Measurements from ENCODE around the gene GALK2. TPM values are rescaled to one million over a fixed set of nuclear protein-coding genes. Genes with fewer than 3 reads are reported as not detected.

GALK2 gene
- total RNA-seq, 4 donors from 2014 or later, result 34.5 to 56.6 (median 47.4) TPM

GRCh38 chr15:49300856-49301255 lies 130.8 kb downstream of the GALK2 start:
- Histone ChIP-seq H3K27ac (no peak overlapping the region), H3K4me3 (no peak overlapping the region), H3K9me3 (peaks cover 0 to 4% (median 0%) of the 10 kb centered on the region in 4 donors), H3K4me1 (no peaks in the 10 kb centered on the region), H3K36me3 (peaks cover 0 to 67% (median 0%) of the 10 kb centered on the region in 3 donors), H3K27me3 (no peaks in the 10 kb centered on the region)
- WGBS, 2 donors, result 85 to 90% methylated on average over 3 of the region's 3 CpGs
- DNase-seq (ENCODE audit: low spot score in 2 of 2), result no peak
- TF ChIP-seq EP300 (IDR thresholded peaks at IDR 0.05) (no peak), POLR2A (IDR thresholded peaks at IDR 0.05) (no peak), CTCF (IDR thresholded peaks at IDR 0.05) (no peak)

GRCh38 chr15:49301562-49301961 lies 131.5 kb downstream of the GALK2 start:
- TF ChIP-seq CTCF (IDR thresholded peaks at IDR 0.05), result no peak
- TF ChIP-seq POLR2A (IDR thresholded peaks at IDR 0.05), result no peak
- TF ChIP-seq EP300 (IDR thresholded peaks at IDR 0.05), result no peak
- no peak for DNase-seq (ENCODE audit: low spot score in 2 of 2)
- H3K36me3 ChIP-seq, result peaks cover 0 to 60% (median 0%) of the 10 kb centered on the region in 3 donors
- H3K4me3 ChIP-seq, result no peak overlapping the region
- H3K9me3 ChIP-seq, result peaks cover 0 to 4% (median 0%) of the 10 kb centered on the region in 4 donors
- no peaks in the 10 kb centered on the region for H3K27me3 ChIP-seq
- H3K27ac ChIP-seq, result no peak overlapping the region
- no peaks in the 10 kb centered on the region for H3K4me1 ChIP-seq

GRCh38 chr15:49303003-49303402 lies 133.0 kb downstream of the GALK2 start:
- H3K27me3 ChIP-seq, result no peaks in the 10 kb centered on the region
- H3K9me3 ChIP-seq, result peaks cover 0 to 3% (median 0%) of the 10 kb centered on the region in 4 donors
- no peaks in the 10 kb centered on the region for H3K4me1 ChIP-seq
- TF ChIP-seq CTCF (IDR thresholded peaks at IDR 0.05), result no peak
- no peak for TF ChIP-seq EP300 (IDR thresholded peaks at IDR 0.05)
- TF ChIP-seq POLR2A (IDR thresholded peaks at IDR 0.05), result no peak
- H3K36me3 ChIP-seq, result peaks cover 0 to 50% (median 0%) of the 10 kb centered on the region in 3 donors
- no peak for DNase-seq (ENCODE audit: low spot score in 2 of 2)
- H3K27ac ChIP-seq, result no peak overlapping the region
- no peak overlapping the region for H3K4me3 ChIP-seq
- WGBS, 2 donors, result 95 to 97% methylated on average over 3 of the region's 3 CpGs

- Histone ChIP-seq H3K27me3 (no peaks in the 10 kb centered on the region), H3K9me3 (no peaks in the 10 kb centered on the region), H3K36me3 (peaks cover 0 to 49% (median 0%) of the 10 kb centered on the region in 3 donors), H3K27ac (no peak overlapping the region), H3K4me1 (no peaks in the 10 kb centered on the region), H3K4me3 (no peak overlapping the region)
- WGBS, 2 donors, result 76 to 79% methylated on average over 1 of the region's 1 CpG
- TF ChIP-seq EP300 (IDR thresholded peaks at IDR 0.05) (no peak), CTCF (IDR thresholded peaks at IDR 0.05) (no peak), POLR2A (IDR thresholded peaks at IDR 0.05) (no peak)
- DNase-seq (ENCODE audit: low spot score in 2 of 2), result no peak
These were observed 136.5 kb downstream of the GALK2 start for GRCh38 chr15:49306551-49306950.

GRCh38 chr15:49308686-49309085 lies 138.6 kb downstream of the GALK2 start:
- TF ChIP-seq EP300 (IDR thresholded peaks at IDR 0.05), result no peak
- TF ChIP-seq POLR2A (IDR thresholded peaks at IDR 0.05), result no peak
- TF ChIP-seq CTCF (IDR thresholded peaks at IDR 0.05), result no peak
- WGBS, 2 donors, result 87 to 96% methylated on average over 2 of the region's 2 CpGs
- Histone ChIP-seq H3K27me3 (no peaks in the 10 kb centered on the region), H3K27ac (no peak overlapping the region), H3K9me3 (no peaks in the 10 kb centered on the region), H3K4me1 (peaks cover 0 to 1% (median 0%) of the 10 kb centered on the region in 4 donors), H3K4me3 (no peak overlapping the region), H3K36me3 (peaks cover 0 to 41% (median 0%) of the 10 kb centered on the region in 3 donors)
- no peak for DNase-seq (ENCODE audit: low spot score in 2 of 2)

Measured in tibial nerve (tissue), 4 donors.